Hippocampal formation (tissue), 2 donors: ENCODE data around the gene CFAP43.
"Not testable (repeated sequence)": the region's sequence is repeated elsewhere in the genome, so short reads cannot be mapped to it uniquely, and the experiment has no call there.

Source experiments
- DNase-seq, 2 donors: peaks; one replicate each; lab custom pipeline; 2025; lab: John Stamatoyannopoulos, UW

The CFAP43 gene

GRCh38 chr10:104220522-104220921 is 11.6 kb downstream of the CFAP43 start:
- DNase-seq = no peak

DNA sequence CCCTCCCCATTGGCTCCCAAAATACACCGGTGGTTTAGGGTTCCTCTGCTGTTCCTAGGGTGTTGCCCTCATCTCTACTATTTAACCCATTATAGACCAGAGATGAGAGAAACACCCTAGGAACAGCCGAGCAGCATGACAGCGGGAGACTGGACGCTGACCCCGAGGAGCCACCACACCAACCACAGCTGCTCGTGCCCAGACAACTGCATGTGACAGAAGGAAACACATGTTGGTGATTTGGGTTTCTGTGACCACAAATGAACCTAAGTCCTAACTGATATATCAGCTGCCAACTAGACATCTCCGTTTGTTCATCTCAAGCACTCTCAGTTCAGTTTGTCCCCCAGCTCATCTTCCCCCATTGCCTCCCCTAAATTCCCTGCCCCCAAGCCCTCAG is 13.4 kb downstream of the CFAP43 start:
- DNase-seq = no peak

DNA sequence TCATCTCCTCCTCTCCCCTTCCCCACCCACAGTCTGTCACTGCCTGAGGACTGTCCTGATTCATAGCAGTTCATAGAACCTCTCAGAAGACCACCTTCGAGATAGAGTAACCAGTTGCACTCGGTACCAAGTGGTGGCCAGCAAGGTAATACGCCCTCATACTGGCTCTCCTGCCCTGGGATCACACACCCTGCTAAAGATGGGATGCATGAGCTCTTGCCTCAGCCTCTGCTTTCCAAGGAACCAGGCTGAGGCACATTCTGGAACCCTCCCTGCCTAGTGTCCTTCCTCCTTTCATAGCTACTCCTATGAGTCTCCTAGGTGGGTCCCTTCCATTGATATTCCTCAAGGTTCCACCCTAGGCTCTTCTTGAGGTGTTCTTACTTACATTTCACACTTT is 15.5 kb downstream of the CFAP43 start:
- no peak for DNase-seq

- DNase-seq = peak; percentile 11 to 57
Measured at GRCh38 chr10:104209575-104210198, 22.5 kb downstream of the CFAP43 start.

DNA sequence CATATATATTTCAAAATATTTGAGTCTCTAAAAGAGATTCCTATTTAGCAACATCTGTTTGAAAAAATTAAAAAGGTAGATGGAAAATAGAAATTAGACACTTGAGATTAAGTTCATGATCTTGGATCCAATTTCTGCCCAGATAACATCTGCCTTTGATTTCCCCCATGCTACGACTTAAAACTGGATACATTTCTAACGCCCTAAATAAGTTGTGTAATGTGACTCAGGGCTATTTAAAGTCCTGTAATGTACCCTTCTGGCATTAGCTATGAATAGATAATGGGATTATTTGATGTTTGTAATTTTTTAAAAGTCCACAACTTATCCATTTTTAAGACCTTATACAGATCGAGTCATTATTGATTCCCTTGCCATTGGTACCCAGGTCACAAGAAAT is 23.4 kb downstream of the CFAP43 start:
- DNase-seq = no peak

- no peak for DNase-seq
Measured at GRCh38 chr10:104202231-104202630, 29.9 kb downstream of the CFAP43 start.

DNA sequence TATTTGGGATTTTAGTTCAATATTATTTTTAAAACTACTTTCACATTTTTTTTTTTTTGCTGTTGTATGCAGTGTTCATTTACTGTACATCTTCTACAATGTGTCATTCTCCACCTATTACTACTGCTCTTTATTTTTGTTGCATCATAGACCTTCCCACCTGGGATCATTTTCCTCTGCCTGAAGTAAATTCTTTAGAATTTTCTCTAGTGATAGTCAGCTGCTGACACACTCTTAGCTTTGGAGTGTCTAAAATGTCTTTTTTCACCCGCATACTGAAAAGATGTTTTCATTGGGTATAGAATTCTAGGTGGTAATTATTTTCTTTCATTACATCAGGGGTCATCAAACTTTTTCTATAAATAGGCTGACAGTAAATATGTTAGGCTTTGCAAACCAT is 30.5 kb downstream of the CFAP43 start:
- no peak for DNase-seq

GRCh38 chr10:104199567-104199966 is 32.6 kb downstream of the CFAP43 start:
- no peak for DNase-seq

DNA sequence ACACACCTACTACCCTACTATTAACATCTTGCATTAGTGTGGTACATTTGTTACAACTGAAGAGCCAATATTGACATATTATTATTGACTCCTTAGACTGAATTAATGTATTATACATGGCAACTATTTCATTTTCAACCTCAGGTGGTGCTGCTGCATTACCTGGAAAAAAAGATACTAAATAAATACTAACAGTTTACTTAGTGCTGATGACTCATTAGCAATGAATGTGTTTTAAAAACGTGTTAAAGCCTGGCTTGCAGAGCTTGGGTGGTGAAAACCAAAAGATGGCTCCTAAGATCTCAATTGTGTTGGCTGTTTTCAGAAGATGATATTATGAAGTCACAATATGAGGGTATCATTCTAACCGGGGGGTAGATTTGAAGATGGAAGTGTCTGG is 34.8 kb downstream of the CFAP43 start:
- DNase-seq = no peak

DNA sequence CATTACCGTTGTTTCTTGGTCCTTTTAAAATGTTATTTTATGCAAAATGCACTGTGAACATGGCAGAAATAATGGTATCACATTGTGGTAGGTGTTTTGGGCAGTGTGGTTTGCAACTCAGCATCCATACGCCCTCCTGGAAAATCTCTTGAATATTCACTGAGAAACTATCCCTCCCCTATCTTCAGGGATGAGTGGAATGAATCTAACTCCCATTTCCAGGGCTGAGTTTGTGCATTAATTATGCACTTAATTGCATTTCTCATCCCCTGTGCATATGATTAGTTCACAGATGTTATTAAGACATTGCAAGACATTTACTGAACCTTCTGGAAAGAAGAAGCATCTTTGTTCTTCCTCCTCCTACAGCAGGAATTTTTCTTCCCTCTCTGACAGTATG is 36.5 kb downstream of the CFAP43 start:
- DNase-seq = no peak

DNA sequence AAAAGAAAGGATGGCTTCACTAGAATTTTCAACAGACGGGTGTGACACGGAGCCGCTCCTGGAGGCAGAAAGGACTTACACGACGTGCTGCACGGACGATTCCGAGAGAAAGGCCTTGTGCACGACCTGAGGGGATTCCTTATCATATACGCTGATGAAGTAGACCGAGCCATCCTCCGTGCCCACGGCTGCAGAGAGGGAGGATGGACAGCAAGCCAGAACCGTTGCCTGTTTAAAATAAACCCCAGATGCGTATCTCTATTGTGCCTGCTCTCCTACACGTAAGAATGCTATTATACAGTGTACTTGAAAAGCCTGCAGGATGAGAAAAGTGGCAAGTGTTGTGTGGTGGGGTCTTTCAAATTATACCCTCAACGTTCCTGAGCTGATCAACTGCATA is 38.4 kb downstream of the CFAP43 start:
- DNase-seq = no peak

DNA sequence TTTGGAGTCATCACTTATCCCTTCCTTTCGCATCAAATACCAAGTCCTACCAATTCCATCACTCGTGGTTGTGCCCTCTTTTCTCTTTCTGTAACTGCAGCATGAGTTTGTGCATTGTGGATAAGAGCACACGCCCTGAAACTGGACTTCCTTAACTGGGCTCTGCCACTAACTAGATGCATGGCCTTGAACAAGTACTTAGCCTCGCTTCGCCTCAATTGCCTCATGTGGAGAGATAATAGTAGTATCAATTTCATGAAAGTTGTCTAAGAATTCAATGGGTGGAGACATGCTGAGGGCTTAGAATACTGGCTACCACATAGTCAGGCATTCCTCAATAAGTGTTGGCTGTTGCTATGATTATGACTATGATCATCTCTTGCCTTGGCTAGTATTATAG is 41.5 kb downstream of the CFAP43 start:
- DNase-seq = no peak

- no peak for DNase-seq
Measured at GRCh38 chr10:104183682-104184081, 48.5 kb downstream of the CFAP43 start.

DNA sequence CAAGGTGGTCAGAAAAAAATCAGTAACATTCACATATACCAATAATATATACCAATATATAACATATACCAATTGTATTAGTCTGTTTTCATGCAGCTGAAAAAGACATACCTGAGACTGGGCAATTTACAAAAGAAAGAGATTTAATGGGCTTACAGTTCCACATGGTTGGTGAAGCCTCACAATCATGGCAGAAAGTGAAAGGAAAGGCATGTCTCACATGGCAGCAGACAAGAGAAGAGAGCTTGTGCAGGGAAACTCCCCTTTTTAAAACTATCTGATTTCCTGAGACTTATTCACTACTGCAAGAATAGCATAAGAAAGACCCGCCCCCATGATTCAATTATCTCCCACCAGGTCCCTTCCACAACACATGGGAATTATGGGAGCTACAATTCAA is 58.0 kb downstream of the CFAP43 start:
- not testable (repeated sequence) for DNase-seq

DNA sequence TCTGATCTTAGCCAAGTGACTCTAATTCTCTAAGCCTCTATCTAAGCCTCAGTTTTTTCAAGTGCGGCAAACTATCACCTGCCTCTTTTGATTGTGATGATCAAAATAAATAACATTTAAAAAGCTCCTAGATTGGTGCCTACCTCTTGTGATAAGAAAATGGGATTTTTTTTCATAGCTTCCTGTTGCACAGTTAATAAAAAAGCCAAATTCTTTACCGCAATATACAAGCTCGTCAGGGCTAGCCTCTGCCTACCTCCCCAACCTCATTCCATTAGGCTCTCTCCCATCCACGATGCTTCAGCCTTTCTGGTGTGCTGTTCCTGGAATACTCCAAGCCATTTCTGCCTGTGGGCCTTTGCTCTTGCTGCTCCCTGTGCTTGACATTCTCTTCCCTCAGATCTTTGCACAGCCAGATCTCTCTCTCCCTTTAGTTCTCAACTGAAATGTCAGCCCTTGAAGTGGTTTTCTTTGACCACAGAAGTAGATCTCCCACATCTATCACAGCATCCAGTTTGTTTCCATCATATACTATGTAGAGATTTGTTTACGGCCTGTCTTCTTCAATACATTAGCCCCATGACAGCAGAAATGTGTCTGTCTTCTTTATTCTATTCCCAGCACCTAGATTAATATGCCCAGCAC is 61.4 kb downstream of the CFAP43 start:
- DNase-seq = no peak

DNA sequence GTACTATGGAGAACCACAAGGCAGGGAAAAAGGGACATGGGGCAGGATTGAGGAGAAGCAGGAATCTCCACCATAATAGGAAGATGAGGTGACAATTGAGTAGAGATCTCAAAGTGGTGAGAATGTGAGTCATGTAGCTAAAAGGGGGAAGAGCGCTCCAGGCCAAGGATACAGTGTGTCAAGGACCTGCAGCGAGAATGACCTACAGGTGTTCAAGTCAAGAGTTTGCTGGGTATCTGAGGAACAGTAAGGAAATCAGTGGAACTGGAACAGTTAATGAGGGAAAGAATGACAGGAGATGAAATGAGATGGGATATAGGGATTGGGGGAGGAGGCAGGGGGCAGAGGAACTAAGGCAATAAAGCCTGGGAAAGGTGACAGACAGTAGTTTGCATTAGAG is 76.6 kb downstream of the CFAP43 start:
- no peak for DNase-seq

DNA sequence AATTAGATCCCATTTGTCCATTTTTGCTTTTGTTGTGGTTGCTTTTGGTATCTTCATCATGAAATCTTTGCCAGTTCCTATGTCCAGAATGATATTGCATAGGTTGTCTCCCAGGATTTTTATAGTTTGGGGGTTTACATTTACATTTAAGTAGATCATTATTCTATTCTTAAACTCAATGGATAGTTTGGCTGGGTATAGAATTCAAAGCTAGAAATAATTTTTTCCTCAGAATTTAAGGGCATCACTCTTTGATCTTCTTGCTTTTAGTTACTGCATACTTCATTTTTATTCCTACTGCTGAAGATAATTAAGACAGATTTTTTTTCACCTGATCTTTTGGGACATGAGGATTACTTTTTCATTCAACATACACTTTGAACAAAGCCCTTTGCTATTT is 80.4 kb downstream of the CFAP43 start:
- DNase-seq = no peak

GRCh38 chr10:104150139-104150538 is 82.0 kb downstream of the CFAP43 start:
- DNase-seq = no peak

DNA sequence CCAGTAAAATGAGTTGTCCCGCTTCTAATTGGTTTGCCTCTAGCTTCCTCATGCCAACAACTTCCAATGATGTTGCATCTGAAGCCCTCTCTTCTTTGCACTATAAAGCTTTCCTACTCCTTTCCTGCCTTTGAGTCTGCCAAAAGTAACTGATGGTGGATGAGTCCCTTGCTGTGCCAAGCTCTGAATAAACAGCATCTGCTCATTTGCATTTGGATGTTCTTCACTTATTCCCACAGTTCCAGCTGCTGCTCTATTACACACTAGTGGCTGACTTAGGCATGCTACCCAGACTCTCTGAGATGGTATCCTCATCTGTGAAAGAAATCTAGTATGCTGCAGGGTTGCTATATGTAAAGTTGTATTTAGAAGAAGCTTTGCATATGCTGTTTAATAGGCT is 85.3 kb downstream of the CFAP43 start:
- DNase-seq = peak; percentile 38 to 94

- no peak for DNase-seq
Measured at GRCh38 chr10:104144931-104145330, 87.2 kb downstream of the CFAP43 start.

DNA sequence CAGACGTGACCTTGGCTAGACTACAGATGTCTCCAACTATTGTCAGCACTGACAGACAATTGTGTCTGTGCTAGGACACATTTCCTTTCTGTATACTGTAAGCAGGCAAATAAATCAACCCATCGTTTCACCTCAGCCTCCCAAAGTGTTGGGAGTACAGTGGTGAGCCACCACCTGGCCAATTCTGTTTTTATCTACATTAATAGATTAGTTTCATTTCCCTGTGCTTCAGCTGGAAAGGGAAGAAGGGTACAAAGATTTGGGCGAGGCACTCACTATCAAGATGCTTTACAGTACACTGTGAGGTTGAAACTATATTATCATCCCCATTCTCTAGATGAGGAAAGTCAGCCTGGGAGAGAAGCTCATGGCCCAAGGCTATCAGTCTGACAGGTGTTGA is 88.3 kb downstream of the CFAP43 start:
- no peak for DNase-seq

GRCh38 chr10:104142081-104142480 is 90.1 kb downstream of the CFAP43 start:
- DNase-seq = no peak

- no peak for DNase-seq
Measured at GRCh38 chr10:104139221-104139620, 92.9 kb downstream of the CFAP43 start.

DNA sequence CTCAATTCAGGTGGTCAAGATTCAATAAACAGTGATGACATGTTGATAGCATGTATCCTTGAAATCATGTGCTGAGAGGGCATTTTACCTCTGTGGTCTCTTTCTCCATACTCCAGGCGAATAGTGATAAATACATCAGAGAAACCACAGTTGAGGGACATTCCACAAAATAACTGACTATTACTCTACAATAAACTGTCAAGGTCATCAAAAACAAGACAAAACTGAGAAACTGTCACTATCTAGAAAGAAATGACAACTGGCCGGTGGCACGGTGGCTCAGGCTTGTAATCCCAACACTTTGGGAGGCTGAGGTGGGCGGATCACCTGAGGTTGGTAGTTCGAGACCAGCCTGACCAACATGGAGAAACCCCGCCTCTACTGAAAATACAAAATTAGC is 94.0 kb downstream of the CFAP43 start:
- no peak for DNase-seq
